ENCODE measurements around the gene HRAS. TPM values are rescaled to one million over a fixed set of nuclear protein-coding genes. Genes with fewer than 3 reads are reported as not detected.

The HRAS gene
- total RNA-seq, 4 donors from 2014 or later, result 98.5 to 196 (median 117) TPM

- no peak for DNase-seq (ENCODE audit: low spot score in 2 of 2)
- WGBS, 2 donors, result 90 to 93% methylated on average over 29 of the region's 29 CpGs
- TF ChIP-seq POLR2A (IDR thresholded peaks at IDR 0.05), result no peak
- H3K4me3 ChIP-seq (ENCODE audit: low read depth, poor library complexity, severe bottlenecking), result no peak overlapping the region
- intact Hi-C loops (cut with DNase I; ENCODE audit: low total_unique reads), result no loop called here
Measured at GRCh38 chr11:512761-513595, 22.4 kb downstream of the HRAS start.

GRCh38 chr11:508956-509355, 26.4 kb downstream of the HRAS start:
- intact Hi-C loops (cut with DNase I; ENCODE audit: low total_unique reads), result loop anchor here (10.0 kb wide), 1 partner anchor 104 kb away; no protein-coding TSS in a partner anchor
- WGBS, 2 donors, result 88 to 89% methylated on average over 5 of the region's 5 CpGs
- no peak for DNase-seq (ENCODE audit: low spot score in 2 of 2)
- TF ChIP-seq POLR2A (IDR thresholded peaks at IDR 0.05) (no peak), CTCF (IDR thresholded peaks at IDR 0.05) (no peak)
- no peak overlapping the region for H3K4me3 ChIP-seq (ENCODE audit: low read depth, poor library complexity, severe bottlenecking)

- H3K4me3 ChIP-seq (ENCODE audit: low read depth, poor library complexity, severe bottlenecking), result peak overlapping the region; percentile 28
- WGBS, 2 donors, result 47 to 48% methylated on average over 34 to 44 of the region's 45 CpGs
- intact Hi-C loops (cut with DNase I; ENCODE audit: low total_unique reads), result loop anchor here (10.0 kb wide), 1 partner anchor 103 kb away; no protein-coding TSS in a partner anchor
- TF ChIP-seq CTCF (IDR thresholded peaks at IDR 0.05) (no peak), POLR2A (IDR thresholded peaks at IDR 0.05) (no peak)
- DNase-seq (ENCODE audit: low spot score in 2 of 2), result no peak
Measured at GRCh38 chr11:507727-508515, 27.5 kb downstream of the HRAS start.

GRCh38 chr11:506995-507726, 28.2 kb downstream of the HRAS start, which contains the start of gene RNH1:
Gene RNH1 (minus strand): TSS chr11:507242. CDS start chr11:502162, 5,080 bp downstream.
- TF ChIP-seq CTCF (IDR thresholded peaks at IDR 0.05) (no peak), POLR2A (IDR thresholded peaks at IDR 0.05) (peak in 1 of 2 donors; percentile 73)
- 0 to 1% methylated on average over 34 to 44 of the region's 93 CpGs for WGBS, 2 donors
- peak within 1 kb of the TSS; percentile 77 for H3K4me3 ChIP-seq (ENCODE audit: low read depth, poor library complexity, severe bottlenecking)
- intact Hi-C loops (cut with DNase I; ENCODE audit: low total_unique reads), result loop anchor here (10.0 kb wide), 1 partner anchor 102 kb away; no protein-coding TSS in a partner anchor
- peak; percentile 97 to 100 for DNase-seq (ENCODE audit: low spot score in 2 of 2)

GRCh38 chr11:506238-506994, 29.0 kb downstream of the HRAS start:
- peak; percentile 96 to 100 for DNase-seq (ENCODE audit: low spot score in 2 of 2)
- WGBS, 2 donors, result 0% methylated on average over 15 to 52 of the region's 71 CpGs
- TF ChIP-seq CTCF (IDR thresholded peaks at IDR 0.05) (no peak), POLR2A (IDR thresholded peaks at IDR 0.05) (peak in 1 of 2 donors; percentile 20)
- intact Hi-C loops (cut with DNase I; ENCODE audit: low total_unique reads), result loop anchor here (10.0 kb wide), 1 partner anchor 102 kb away; no protein-coding TSS in a partner anchor
- peak overlapping the region; percentile 77 for H3K4me3 ChIP-seq (ENCODE audit: low read depth, poor library complexity, severe bottlenecking)
